Measurements from ENCODE around the gene GMFB. TPM values are rescaled to one million over a fixed set of nuclear protein-coding genes. Genes with fewer than 3 reads are reported as not detected.

GMFB gene
- total RNA-seq, 2 donors from 2014 or later, result 22.9 to 47.1 TPM

GRCh38 chr14:54488318-54488645 is 498 bp downstream of the GMFB start:
- Histone ChIP-seq H3K9me3 (no peaks in the 10 kb centered on the region), H3K4me1 (ENCODE audit: control insufficient read depth in 1 of 2, low read depth in 2 of 2) (peaks cover 15 to 31% of the 10 kb centered on the region in 2 donors), H3K36me3 (peaks cover under 1% of the 10 kb centered on the region), H3K27ac (peak overlapping the region; percentile 88 to 97), H3K4me3 (peak overlapping the region; percentile 98), H3K27me3 (replicated peaks; ENCODE audit: insufficient read depth) (no peaks in the 10 kb centered on the region)
- ATAC-seq (ENCODE audit: insufficient number of reproducible peaks, low FRiP score, low read depth) (no peak), DNase-seq (ENCODE audit: low spot score) (no peak)
- TF ChIP-seq, protein P1, sequence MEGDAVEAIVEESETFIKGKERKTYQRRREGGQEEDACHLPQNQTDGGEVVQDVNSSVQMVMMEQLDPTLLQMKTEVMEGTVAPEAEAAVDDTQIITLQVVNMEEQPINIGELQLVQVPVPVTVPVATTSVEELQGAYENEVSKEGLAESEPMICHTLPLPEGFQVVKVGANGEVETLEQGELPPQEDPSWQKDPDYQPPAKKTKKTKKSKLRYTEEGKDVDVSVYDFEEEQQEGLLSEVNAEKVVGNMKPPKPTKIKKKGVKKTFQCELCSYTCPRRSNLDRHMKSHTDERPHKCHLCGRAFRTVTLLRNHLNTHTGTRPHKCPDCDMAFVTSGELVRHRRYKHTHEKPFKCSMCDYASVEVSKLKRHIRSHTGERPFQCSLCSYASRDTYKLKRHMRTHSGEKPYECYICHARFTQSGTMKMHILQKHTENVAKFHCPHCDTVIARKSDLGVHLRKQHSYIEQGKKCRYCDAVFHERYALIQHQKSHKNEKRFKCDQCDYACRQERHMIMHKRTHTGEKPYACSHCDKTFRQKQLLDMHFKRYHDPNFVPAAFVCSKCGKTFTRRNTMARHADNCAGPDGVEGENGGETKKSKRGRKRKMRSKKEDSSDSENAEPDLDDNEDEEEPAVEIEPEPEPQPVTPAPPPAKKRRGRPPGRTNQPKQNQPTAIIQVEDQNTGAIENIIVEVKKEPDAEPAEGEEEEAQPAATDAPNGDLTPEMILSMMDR (IDR thresholded peaks at IDR 0.05), result no peak

DNA sequence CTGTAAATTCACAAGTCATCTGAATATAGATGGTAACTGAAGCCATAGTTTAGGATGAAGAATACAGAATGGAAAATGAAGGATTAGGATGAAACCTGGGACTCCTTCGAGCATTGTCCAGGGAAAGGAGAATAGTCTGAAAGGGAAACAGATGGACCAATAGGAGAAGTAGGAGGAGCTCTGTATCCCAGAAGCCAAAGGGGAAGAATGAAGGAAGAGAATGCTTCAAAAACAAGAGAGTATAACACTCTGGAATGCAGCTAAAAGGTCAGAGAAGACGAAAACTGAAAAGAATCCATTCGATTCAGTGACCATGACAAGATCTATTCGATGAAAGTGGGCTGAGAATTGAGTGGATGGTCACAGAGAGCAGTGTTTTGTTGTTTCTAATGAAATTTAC is 1.0 kb downstream of the GMFB start:
- Histone ChIP-seq H3K27me3 (replicated peaks; ENCODE audit: insufficient read depth) (no peaks in the 10 kb centered on the region), H3K36me3 (peaks cover 5% of the 10 kb centered on the region), H3K9me3 (no peaks in the 10 kb centered on the region), H3K27ac (peak overlapping the region; percentile 88 to 97), H3K4me3 (peak overlapping the region; percentile 98), H3K4me1 (ENCODE audit: control insufficient read depth in 1 of 2, low read depth in 2 of 2) (peaks cover 15 to 31% of the 10 kb centered on the region in 2 donors)
- ATAC-seq (ENCODE audit: insufficient number of reproducible peaks, low FRiP score, low read depth) (no peak), DNase-seq (ENCODE audit: low spot score) (no peak)
- TF ChIP-seq, protein P1 (IDR thresholded peaks at IDR 0.05), result no peak

DNA sequence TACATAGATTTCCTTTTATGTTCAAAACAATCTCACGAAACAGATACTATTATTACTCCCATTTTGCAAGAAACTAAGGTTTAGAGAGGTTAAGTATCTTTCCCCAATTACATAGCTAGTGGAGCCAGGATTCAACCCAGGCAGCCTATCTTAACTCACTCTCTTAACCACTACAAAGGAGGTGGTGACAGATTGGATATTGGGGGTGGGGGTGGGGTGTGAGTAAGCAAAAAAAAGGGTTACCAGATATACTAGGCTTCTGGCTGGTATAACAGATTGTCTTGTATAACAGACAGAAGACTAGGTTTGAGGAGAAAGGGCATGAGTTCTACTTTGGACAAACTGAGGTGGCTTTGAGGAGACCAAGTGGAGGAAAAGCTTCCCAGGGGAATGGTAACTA is 2.1 kb downstream of the GMFB start:
- no peak overlapping the region for H3K27ac ChIP-seq
- H3K27me3 ChIP-seq (replicated peaks; ENCODE audit: insufficient read depth), result no peaks in the 10 kb centered on the region
- H3K36me3 ChIP-seq, result peaks cover 5% of the 10 kb centered on the region
- peaks cover 15 to 31% of the 10 kb centered on the region in 2 donors for H3K4me1 ChIP-seq (ENCODE audit: control insufficient read depth in 1 of 2, low read depth in 2 of 2)
- no peak for ATAC-seq (ENCODE audit: insufficient number of reproducible peaks, low FRiP score, low read depth)
- H3K4me3 ChIP-seq, result no peak overlapping the region
- H3K9me3 ChIP-seq, result no peaks in the 10 kb centered on the region
- DNase-seq (ENCODE audit: low spot score), result no peak
- TF ChIP-seq, protein P1 (IDR thresholded peaks at IDR 0.05), result no peak

DNA sequence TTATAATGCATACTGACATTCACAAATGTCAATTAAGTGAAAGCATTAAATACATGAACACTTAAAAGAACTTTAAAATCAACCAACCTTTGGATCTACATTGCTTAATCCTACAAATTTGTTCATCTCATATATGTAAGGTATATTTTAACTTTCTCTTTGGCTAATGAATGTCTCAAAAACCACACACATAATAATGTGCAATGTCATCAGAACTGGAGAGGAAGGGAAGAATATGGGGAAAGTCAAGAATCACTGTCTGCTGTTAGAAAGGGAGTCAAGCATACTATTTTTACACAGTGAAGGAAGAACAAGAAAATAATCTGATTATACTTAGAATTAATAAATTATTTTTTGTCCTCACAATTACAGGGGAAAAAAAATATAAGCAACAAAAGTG is 4.9 kb downstream of the GMFB start:
- Histone ChIP-seq H3K27ac (no peak overlapping the region), H3K4me3 (no peak overlapping the region), H3K9me3 (no peaks in the 10 kb centered on the region), H3K27me3 (replicated peaks; ENCODE audit: insufficient read depth) (no peaks in the 10 kb centered on the region), H3K4me1 (ENCODE audit: control insufficient read depth in 1 of 2, low read depth in 2 of 2) (peaks cover 11 to 25% of the 10 kb centered on the region in 2 donors), H3K36me3 (peaks cover 5% of the 10 kb centered on the region)
- no peak for ATAC-seq (ENCODE audit: insufficient number of reproducible peaks, low FRiP score, low read depth)
- TF ChIP-seq, protein P1 (IDR thresholded peaks at IDR 0.05), result no peak
- DNase-seq (ENCODE audit: low spot score), result no peak

- peaks cover 11 to 25% of the 10 kb centered on the region in 2 donors for H3K4me1 ChIP-seq (ENCODE audit: control insufficient read depth in 1 of 2, low read depth in 2 of 2)
- H3K27ac ChIP-seq, result no peak overlapping the region
- H3K9me3 ChIP-seq, result no peaks in the 10 kb centered on the region
- no peaks in the 10 kb centered on the region for H3K27me3 ChIP-seq (replicated peaks; ENCODE audit: insufficient read depth)
- H3K36me3 ChIP-seq, result peaks cover 9% of the 10 kb centered on the region
- no peak overlapping the region for H3K4me3 ChIP-seq
- ATAC-seq (ENCODE audit: insufficient number of reproducible peaks, low FRiP score, low read depth) (no peak), DNase-seq (ENCODE audit: low spot score) (no peak)
- TF ChIP-seq, protein P1 (IDR thresholded peaks at IDR 0.05), result no peak
These were observed 5.6 kb downstream of the GMFB start for GRCh38 chr14:54483073-54483745.

Data from thoracic aorta (tissue), 2 donors.